Mesenchymal stem cell (in vitro differentiated cells and primary cell): Measurements from ENCODE around the gene BCL2L2.

Experiments used
- DNase-seq: peaks from one replicate; pipeline ENCODE4 v3.0.0-alpha.2; 2013
- H2AFZ ChIP-seq: one replicate; pipeline ENCODE4 v1.6.1; 2013; ENCODE audit warnings: low read depth, mild to moderate bottlenecking, control low read depth, inconsistent platforms, low read length, moderate library complexity
- H2AK5ac ChIP-seq: 2 replicates; pipeline ENCODE4 v1.6.1; 2013; ENCODE audit warnings: low read length, moderate library complexity, mild to moderate bottlenecking, inconsistent platforms; ENCODE audit not compliant: severe bottlenecking
- H2BK120ac ChIP-seq: one replicate; pipeline ENCODE4 v1.6.1; 2013; ENCODE audit warnings: low read depth, mild to moderate bottlenecking, inconsistent platforms, low read length, moderate library complexity
- H2BK12ac ChIP-seq, 2 experiments: one replicate each; pipeline ENCODE4 v1.6.1; 2013; ENCODE audit warnings: inconsistent platforms in 2 of 2, low read length in 2 of 2, mild to moderate bottlenecking in 2 of 2, moderate library complexity in 2 of 2, control low read depth in 1 of 2
- H2BK15ac ChIP-seq: one replicate; pipeline ENCODE4 v1.6.1; 2013; ENCODE audit warnings: mild to moderate bottlenecking, low read depth, inconsistent platforms; ENCODE audit not compliant: poor library complexity, severe bottlenecking
- H2BK5ac ChIP-seq: 2 replicates; pipeline ENCODE4 v1.6.1; 2013; ENCODE audit warnings: low read depth, mild to moderate bottlenecking, low read length, control low read depth, inconsistent platforms; ENCODE audit not compliant: poor library complexity, severe bottlenecking
- H3K14ac ChIP-seq, 2 experiments: one replicate each; pipeline ENCODE4 v1.6.1; 2013; ENCODE audit warnings: inconsistent platforms in 2 of 2, low read length in 2 of 2, control low read depth in 1 of 2, mild to moderate bottlenecking in 1 of 2, moderate library complexity in 1 of 2
- H3K18ac ChIP-seq, 2 experiments: one replicate each; pipeline ENCODE4 v1.6.1; 2013; ENCODE audit warnings: inconsistent platforms in 2 of 2, low read length in 2 of 2, control low read depth in 1 of 2, low read depth in 1 of 2, mild to moderate bottlenecking in 1 of 2
- H3K23ac ChIP-seq, 2 experiments: one replicate each; pipeline ENCODE4 v1.6.1; 2013; ENCODE audit warnings: inconsistent platforms in 2 of 2, low read length in 2 of 2, mild to moderate bottlenecking in 2 of 2, moderate library complexity in 2 of 2, control low read depth in 1 of 2
- H3K27ac ChIP-seq: 2 replicates; pipeline ENCODE4 v1.5.1; 2013; ENCODE audit warnings: mild to moderate bottlenecking, moderate library complexity, low read length, control low read depth, inconsistent platforms; ENCODE audit not compliant: poor library complexity, severe bottlenecking
- H3K27me3 ChIP-seq, 2 experiments: 2 replicates each; pipeline versions ENCODE4 v1.6.1 to v1.7.0; 2013; ENCODE audit warnings: low read length in 2 of 2, mild to moderate bottlenecking in 2 of 2, moderate library complexity in 2 of 2, control low read depth in 1 of 2, inconsistent platforms in 1 of 2; ENCODE audit not compliant: control insufficient read depth in 1 of 2, insufficient read depth in 1 of 2
- H3K36me3 ChIP-seq, 2 experiments: 2 replicates each; pipeline versions ENCODE4 v1.6.1 to v1.7.0; 2013; ENCODE audit warnings: low read length in 2 of 2, control low read depth in 1 of 2, inconsistent platforms in 1 of 2, low read depth in 1 of 2, mild to moderate bottlenecking in 1 of 2; ENCODE audit not compliant: insufficient read depth in 2 of 2, control insufficient read depth in 1 of 2
- H3K4ac ChIP-seq, 2 experiments: one replicate each; pipeline ENCODE4 v1.6.1; 2013; ENCODE audit warnings: inconsistent platforms in 2 of 2, low read length in 2 of 2, mild to moderate bottlenecking in 2 of 2, moderate library complexity in 2 of 2, control low read depth in 1 of 2, low read depth in 1 of 2
- H3K4me1 ChIP-seq: 2 replicates; pipeline ENCODE4 v1.6.1; 2013; ENCODE audit warnings: low read depth, low read length, control low read depth; ENCODE audit not compliant: control insufficient read depth, insufficient read depth
- H3K4me2 ChIP-seq: 2 replicates; pipeline ENCODE4 v1.6.1; 2013; ENCODE audit warnings: low read length, mild to moderate bottlenecking, inconsistent platforms; ENCODE audit not compliant: poor library complexity, severe bottlenecking
- H3K4me3 ChIP-seq, 2 experiments: 2 replicates each; pipeline versions ENCODE4 v1.5.1 to v1.7.0; 2013; ENCODE audit warnings: low read length in 2 of 2, mild to moderate bottlenecking in 2 of 2, control low read depth in 1 of 2, low read depth in 1 of 2; ENCODE audit not compliant: insufficient read depth in 1 of 2
- H3K79me1 ChIP-seq: replicated peaks from 2 replicates; pipeline ENCODE4 v1.6.1; 2013; ENCODE audit warnings: mild to moderate bottlenecking, control low read depth, low read length, inconsistent platforms; ENCODE audit not compliant: poor library complexity, severe bottlenecking
- H3K9ac ChIP-seq: 2 replicates; pipeline ENCODE4 v1.7.0; 2013; ENCODE audit warnings: mild to moderate bottlenecking, low read length, moderate library complexity
- H3K9me3 ChIP-seq: 2 replicates; pipeline ENCODE4 v1.7.0; 2013; ENCODE audit warnings: mild to moderate bottlenecking, low read length; ENCODE audit not compliant: control insufficient read depth
- H4K8ac ChIP-seq: one replicate; pipeline ENCODE4 v1.6.1; 2013; ENCODE audit warnings: inconsistent platforms, mild to moderate bottlenecking, low read length, moderate library complexity
- H4K91ac ChIP-seq: one replicate; pipeline ENCODE4 v1.6.1; 2013; ENCODE audit warnings: mild to moderate bottlenecking, low read length, inconsistent platforms
- WGBS: methylation state at CpG from one replicate; pipeline ENCODE4 v1.1.7; 2013; ENCODE audit warnings: mixed read lengths; 5-methylcytosine and 5-hydroxymethylcytosine counted together

The BCL2L2 gene

GRCh38 chr14:23339506-23340268 is 33.1 kb downstream of the BCL2L2 start:
- H2BK5ac ChIP-seq: no peak overlapping the region
- no peak overlapping the region for H3K4me2 ChIP-seq
- H3K23ac ChIP-seq: no peak overlapping the region
- no peak overlapping the region for H3K14ac ChIP-seq
- peaks cover 12 to 23% of the 10 kb centered on the region in 2 experiments for H3K27me3 ChIP-seq
- H2BK120ac ChIP-seq: no peak overlapping the region
- H2AFZ ChIP-seq: no peak overlapping the region
- H2BK15ac ChIP-seq: no peak overlapping the region
- no peaks in the 10 kb centered on the region for H3K4me1 ChIP-seq
- no peak overlapping the region for H2BK12ac ChIP-seq
- no peak overlapping the region for H3K4ac ChIP-seq
- no peak overlapping the region for H3K9ac ChIP-seq
- H3K27ac ChIP-seq: no peak overlapping the region
- 83% methylated on average over 1 of the region's 1 CpG for WGBS
- DNase-seq: no peak
- no peak overlapping the region for H4K91ac ChIP-seq
- H2AK5ac ChIP-seq: no peak overlapping the region
- no peak overlapping the region for H3K18ac ChIP-seq
- H3K36me3 ChIP-seq: no peaks in the 10 kb centered on the region
- peaks cover 3% of the 10 kb centered on the region for H3K9me3 ChIP-seq
- no peaks in the 10 kb centered on the region for H3K79me1 ChIP-seq
- H3K4me3 ChIP-seq: no peak overlapping the region
- H4K8ac ChIP-seq: no peak overlapping the region

GRCh38 chr14:23344481-23344880 is 37.8 kb downstream of the BCL2L2 start:
- Histone ChIP-seq H2BK15ac (no peak overlapping the region), H4K8ac (no peak overlapping the region), H3K27me3 (peaks cover 3 to 4% of the 10 kb centered on the region in 2 experiments), H3K23ac (no peak overlapping the region), H3K4me3 (no peak overlapping the region), H3K14ac (no peak overlapping the region), H3K9me3 (peaks cover 3% of the 10 kb centered on the region), H2BK12ac (no peak overlapping the region), H3K9ac (no peak overlapping the region), H4K91ac (no peak overlapping the region), H3K4me2 (no peak overlapping the region), H3K79me1 (no peaks in the 10 kb centered on the region), H3K4me1 (no peaks in the 10 kb centered on the region), H2BK5ac (no peak overlapping the region), H2AK5ac (no peak overlapping the region), H3K27ac (no peak overlapping the region), H3K4ac (no peak overlapping the region), H3K36me3 (peaks cover 0 to 32% of the 10 kb centered on the region in 2 experiments), H2AFZ (no peak overlapping the region), H2BK120ac (no peak overlapping the region), H3K18ac (no peak overlapping the region)
- 73% methylated on average over 3 of the region's 3 CpGs for WGBS
- no peak for DNase-seq

- Histone ChIP-seq H3K18ac (no peak overlapping the region), H3K4me1 (no peaks in the 10 kb centered on the region), H3K79me1 (no peaks in the 10 kb centered on the region), H3K9ac (no peak overlapping the region), H2BK12ac (no peak overlapping the region), H2BK120ac (no peak overlapping the region), H4K91ac (no peak overlapping the region), H2BK5ac (no peak overlapping the region), H3K4me3 (no peak overlapping the region), H3K27me3 (peaks cover 3 to 4% of the 10 kb centered on the region in 2 experiments), H4K8ac (no peak overlapping the region), H3K36me3 (peaks cover 0 to 32% of the 10 kb centered on the region in 2 experiments), H3K4ac (no peak overlapping the region), H2AFZ (no peak overlapping the region), H2AK5ac (no peak overlapping the region), H3K23ac (no peak overlapping the region), H3K9me3 (no peaks in the 10 kb centered on the region), H3K27ac (no peak overlapping the region), H3K4me2 (no peak overlapping the region), H2BK15ac (no peak overlapping the region), H3K14ac (no peak overlapping the region)
- DNase-seq: no peak
- 75% methylated on average over 13 of the region's 13 CpGs for WGBS
Measured at GRCh38 chr14:23345987-23346692, 39.5 kb downstream of the BCL2L2 start.

GRCh38 chr14:23346693-23347405 is 40.2 kb downstream of the BCL2L2 start:
- Histone ChIP-seq H2AFZ (no peak overlapping the region), H3K4ac (no peak overlapping the region), H2BK15ac (no peak overlapping the region), H3K9me3 (no peaks in the 10 kb centered on the region), H3K9ac (no peak overlapping the region), H3K4me2 (no peak overlapping the region), H3K23ac (no peak overlapping the region), H2BK12ac (no peak overlapping the region), H4K8ac (no peak overlapping the region), H3K27me3 (peaks cover 3 to 9% of the 10 kb centered on the region in 2 experiments), H3K18ac (no peak overlapping the region), H3K4me1 (peaks cover 4% of the 10 kb centered on the region), H2BK5ac (no peak overlapping the region), H4K91ac (no peak overlapping the region), H3K36me3 (peaks cover 0 to 32% of the 10 kb centered on the region in 2 experiments), H3K4me3 (no peak overlapping the region), H3K14ac (no peak overlapping the region), H3K27ac (no peak overlapping the region), H2AK5ac (no peak overlapping the region), H2BK120ac (no peak overlapping the region), H3K79me1 (peaks cover 1% of the 10 kb centered on the region)
- 77% methylated on average over 27 of the region's 27 CpGs for whole genome bisulfite sequencing
- DNase-seq: no peak
